Calu3 (cell line): ENCODE measurements around the gene CDC5L. TPM values are rescaled to one million over a fixed set of nuclear protein-coding genes. Genes with fewer than 3 reads are reported as not detected.

Experiments
- BruUV-seq: library from RNA; stranded (reverse); fragments of 400-500 nt; replicated peaks from 2 replicates; lab custom pipeline; 2021; lab: Mats Ljungman, UMichigan
- CTCF ChIA-PET: fragments of 300-600 bp; sonication (Branson Sonifier 250); formaldehyde crosslinking; loops from one replicate; lab custom pipeline; 2022; ENCODE audit warnings: antibody characterized with exemption; lab: Charles Lee
- DNase-seq: peaks from one replicate; pipeline ENCODE4 v3.0.0; 2022
- H3K27ac Mint-ChIP-seq: one replicate; pipeline ENCODE4 v1.8.0; 2022; ENCODE audit warnings: mixed read lengths; ENCODE audit not compliant: unreplicated experiment
- H3K27me3 Mint-ChIP-seq: one replicate; pipeline ENCODE4 v1.8.0; 2022; ENCODE audit warnings: mixed read lengths; ENCODE audit not compliant: unreplicated experiment
- H3K36me3 Mint-ChIP-seq: one replicate; pipeline ENCODE4 v1.8.0; 2022; ENCODE audit warnings: mild to moderate bottlenecking, moderate library complexity, mixed read lengths; ENCODE audit not compliant: insufficient read depth, unreplicated experiment
- H3K4me1 Mint-ChIP-seq: one replicate; pipeline ENCODE4 v1.8.0; 2022; ENCODE audit warnings: mild to moderate bottlenecking, low read depth, mixed read lengths; ENCODE audit not compliant: unreplicated experiment
- H3K4me3 Mint-ChIP-seq: one replicate; pipeline ENCODE4 v1.8.0; 2022; ENCODE audit warnings: mild to moderate bottlenecking, low read depth, moderate library complexity, mixed read lengths; ENCODE audit not compliant: unreplicated experiment
- H3K9me3 Mint-ChIP-seq: one replicate; pipeline ENCODE4 v1.8.0; 2022; ENCODE audit warnings: low read depth, mixed read lengths; ENCODE audit not compliant: unreplicated experiment
- intact Hi-C: fragments of 100-400 bp; cut with micrococcal nuclease; formaldehyde crosslinking; loops from one replicate; pipeline ENCODE4 v1.10.0; 2022; ENCODE audit not compliant: unreplicated experiment
- total RNA-seq: library from RNA; stranded (reverse); gene quantifications from 2 replicates; pipeline ENCODE4 v1.2.3, GENCODE V29; 2022
- TF ChIP-seq, protein P1 (sequence below): fragments of 200-600 bp; IDR thresholded peaks from one replicate; pipeline ENCODE4 v1.8.0; 2022; ENCODE audit warnings: antibody characterized with exemption; ENCODE audit not compliant: unreplicated experiment

CDC5L gene
- total RNA-seq, 1 experiment from 2014 or later = 43.4 TPM

DNA sequence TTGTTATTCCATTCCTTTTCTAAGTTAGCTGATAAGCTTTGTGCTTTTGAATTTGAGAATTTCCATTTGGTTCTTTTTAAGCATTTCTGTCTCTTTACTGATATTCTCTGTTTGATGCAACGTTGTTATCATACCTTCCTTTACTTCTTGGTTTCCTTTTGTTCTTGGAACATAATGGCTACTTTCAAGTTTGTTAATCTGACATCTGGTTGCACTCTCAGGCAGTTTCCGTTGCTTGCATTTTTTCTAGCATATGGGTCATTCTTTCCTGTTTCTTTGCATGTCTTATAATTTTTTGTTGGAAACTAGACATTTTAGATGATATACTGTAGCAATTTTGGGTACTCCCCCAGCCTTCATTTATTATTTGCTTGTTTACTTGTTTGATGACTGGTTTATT, 12.5 kb downstream of the CDC5L start:
- intact Hi-C loops = no loop called here
- DNase-seq = no peak
- Mint-ChIP-seq H3K4me3 (no peak overlapping the region), H3K36me3 (peaks cover 45% of the 10 kb centered on the region), H3K27ac (no peak overlapping the region), H3K4me1 (no peaks in the 10 kb centered on the region), H3K9me3 (no peaks in the 10 kb centered on the region), H3K27me3 (no peaks in the 10 kb centered on the region)
- CTCF ChIA-PET = interaction anchor here (1.0 kb wide), 1 partner anchor 13 kb away, joined by 5 read pairs; the partner anchor contains the start of gene CDC5L
- no TSS peak for BruUV-seq
- TF ChIP-seq, protein P1, sequence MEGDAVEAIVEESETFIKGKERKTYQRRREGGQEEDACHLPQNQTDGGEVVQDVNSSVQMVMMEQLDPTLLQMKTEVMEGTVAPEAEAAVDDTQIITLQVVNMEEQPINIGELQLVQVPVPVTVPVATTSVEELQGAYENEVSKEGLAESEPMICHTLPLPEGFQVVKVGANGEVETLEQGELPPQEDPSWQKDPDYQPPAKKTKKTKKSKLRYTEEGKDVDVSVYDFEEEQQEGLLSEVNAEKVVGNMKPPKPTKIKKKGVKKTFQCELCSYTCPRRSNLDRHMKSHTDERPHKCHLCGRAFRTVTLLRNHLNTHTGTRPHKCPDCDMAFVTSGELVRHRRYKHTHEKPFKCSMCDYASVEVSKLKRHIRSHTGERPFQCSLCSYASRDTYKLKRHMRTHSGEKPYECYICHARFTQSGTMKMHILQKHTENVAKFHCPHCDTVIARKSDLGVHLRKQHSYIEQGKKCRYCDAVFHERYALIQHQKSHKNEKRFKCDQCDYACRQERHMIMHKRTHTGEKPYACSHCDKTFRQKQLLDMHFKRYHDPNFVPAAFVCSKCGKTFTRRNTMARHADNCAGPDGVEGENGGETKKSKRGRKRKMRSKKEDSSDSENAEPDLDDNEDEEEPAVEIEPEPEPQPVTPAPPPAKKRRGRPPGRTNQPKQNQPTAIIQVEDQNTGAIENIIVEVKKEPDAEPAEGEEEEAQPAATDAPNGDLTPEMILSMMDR = no peak

- no peak overlapping the region for H3K27ac Mint-ChIP-seq
- intact Hi-C loops = no loop called here
Measured at GRCh38 chr6:44400572-44400971, 13.1 kb downstream of the CDC5L start.

GRCh38 chr6:44401138-44401537, 13.6 kb downstream of the CDC5L start:
- TF ChIP-seq, protein P1 = no peak
- CTCF ChIA-PET = interaction anchor here (0.6 kb wide), 1 partner anchor 855 kb away, joined by 3 read pairs; no protein-coding TSS in a partner anchor
- intact Hi-C loops = no loop called here
- Mint-ChIP-seq H3K9me3 (no peaks in the 10 kb centered on the region), H3K27me3 (no peaks in the 10 kb centered on the region), H3K4me3 (no peak overlapping the region), H3K4me1 (no peaks in the 10 kb centered on the region), H3K27ac (no peak overlapping the region), H3K36me3 (peaks cover 45% of the 10 kb centered on the region)
- no TSS peak for BruUV-seq
- DNase-seq = no peak

More at GRCh38 chr6:44400572-44400971, 13.1 kb downstream of the CDC5L start:
- no peak overlapping the region for H3K4me3 Mint-ChIP-seq
- CTCF ChIA-PET = interaction anchor here (0.6 kb wide), 1 partner anchor 978 kb away, joined by 3 read pairs; no protein-coding TSS in a partner anchor
- H3K27me3 Mint-ChIP-seq = no peaks in the 10 kb centered on the region
- no peaks in the 10 kb centered on the region for H3K4me1 Mint-ChIP-seq
- no peaks in the 10 kb centered on the region for H3K9me3 Mint-ChIP-seq
- no TSS peak for BruUV-seq
- TF ChIP-seq, protein P1 = no peak
- DNase-seq = no peak
- H3K36me3 Mint-ChIP-seq = peaks cover 46% of the 10 kb centered on the region

DNA sequence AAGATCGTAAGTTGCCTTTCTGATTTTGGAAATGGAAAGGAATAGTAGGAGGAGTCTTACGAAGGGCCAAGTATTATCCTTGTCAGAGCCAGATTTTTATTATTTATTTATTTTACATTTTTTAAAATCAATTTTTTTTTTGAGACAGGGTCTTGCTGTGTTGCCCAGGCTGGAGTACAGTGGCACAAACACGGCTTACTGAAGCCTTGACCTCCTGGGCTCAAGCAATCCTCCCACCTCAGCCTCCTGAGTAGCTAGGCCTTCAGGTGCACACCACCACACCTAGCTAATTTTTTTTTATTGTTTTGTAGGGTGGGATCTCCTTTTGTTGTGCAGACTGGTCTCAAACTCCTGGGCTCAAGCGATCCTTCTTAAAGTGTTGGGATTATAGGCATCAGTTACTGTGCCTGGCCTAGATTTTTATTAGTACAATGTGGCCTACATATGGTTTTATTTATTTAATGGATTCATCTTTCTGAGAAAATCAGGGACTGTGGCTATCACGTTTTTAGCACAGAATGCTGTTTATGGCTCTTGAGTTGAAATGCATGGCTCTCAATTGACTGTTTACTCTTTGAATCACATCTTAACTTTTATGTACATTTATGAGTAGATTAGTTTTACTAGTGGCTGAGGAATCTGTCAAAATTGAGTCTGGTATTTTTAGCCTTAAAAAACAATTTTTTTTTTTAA, 16.7 kb downstream of the CDC5L start:
- no peak overlapping the region for H3K4me3 Mint-ChIP-seq
- TF ChIP-seq, protein P1 = no peak
- H3K27ac Mint-ChIP-seq = no peak overlapping the region
- no peaks in the 10 kb centered on the region for H3K4me1 Mint-ChIP-seq
- CTCF ChIA-PET = interaction anchor here (1.6 kb wide), 1 partner anchor 9 kb away, joined by 7 read pairs; no protein-coding TSS in a partner anchor
- intact Hi-C loops = no loop called here
- no peak for DNase-seq
- peaks cover 55% of the 10 kb centered on the region for H3K36me3 Mint-ChIP-seq
- no peaks in the 10 kb centered on the region for H3K27me3 Mint-ChIP-seq
- no TSS peak for BruUV-seq
- no peaks in the 10 kb centered on the region for H3K9me3 Mint-ChIP-seq
